Measurements from ENCODE around the gene CACTIN.

The CACTIN gene

GRCh38 chr19:3656747-3657394 is 30.3 kb upstream of the CACTIN start:
- Histone ChIP-seq H3F3A (ENCODE audit: insufficient read depth, low read length) (no peaks in the 10 kb centered on the region), H3K27ac (ENCODE audit: low read depth, low read length, poor library complexity, severe bottlenecking) (no peak overlapping the region), H4K20me1 (ENCODE audit: insufficient read depth, low read length) (no peaks in the 10 kb centered on the region), H3K36me3 (ENCODE audit: insufficient read depth, low read length) (no peaks in the 10 kb centered on the region), H3K4me1 (ENCODE audit: insufficient read depth, low read length, severe bottlenecking) (peaks cover 8% of the 10 kb centered on the region), H3K9ac (ENCODE audit: low read length) (no peak overlapping the region), H3K4me2 (ENCODE audit: low read length) (no peak overlapping the region), H3K79me2 (ENCODE audit: insufficient read depth, low read length) (no peaks in the 10 kb centered on the region), H2AFZ (ENCODE audit: low read length) (no peak overlapping the region), H3K9me2 (ENCODE audit: low read depth, low read length) (no peaks in the 10 kb centered on the region), H3K9me3 (ENCODE audit: low read length) (no peaks in the 10 kb centered on the region), H3K4me3 (ENCODE audit: low read depth, low read length, poor library complexity, severe bottlenecking) (no peak overlapping the region), H3K27me3 (ENCODE audit: insufficient read depth, low read length) (no peaks in the 10 kb centered on the region; the same call in 1 of the 2 replicates)
- TF ChIP-seq, protein P1, sequence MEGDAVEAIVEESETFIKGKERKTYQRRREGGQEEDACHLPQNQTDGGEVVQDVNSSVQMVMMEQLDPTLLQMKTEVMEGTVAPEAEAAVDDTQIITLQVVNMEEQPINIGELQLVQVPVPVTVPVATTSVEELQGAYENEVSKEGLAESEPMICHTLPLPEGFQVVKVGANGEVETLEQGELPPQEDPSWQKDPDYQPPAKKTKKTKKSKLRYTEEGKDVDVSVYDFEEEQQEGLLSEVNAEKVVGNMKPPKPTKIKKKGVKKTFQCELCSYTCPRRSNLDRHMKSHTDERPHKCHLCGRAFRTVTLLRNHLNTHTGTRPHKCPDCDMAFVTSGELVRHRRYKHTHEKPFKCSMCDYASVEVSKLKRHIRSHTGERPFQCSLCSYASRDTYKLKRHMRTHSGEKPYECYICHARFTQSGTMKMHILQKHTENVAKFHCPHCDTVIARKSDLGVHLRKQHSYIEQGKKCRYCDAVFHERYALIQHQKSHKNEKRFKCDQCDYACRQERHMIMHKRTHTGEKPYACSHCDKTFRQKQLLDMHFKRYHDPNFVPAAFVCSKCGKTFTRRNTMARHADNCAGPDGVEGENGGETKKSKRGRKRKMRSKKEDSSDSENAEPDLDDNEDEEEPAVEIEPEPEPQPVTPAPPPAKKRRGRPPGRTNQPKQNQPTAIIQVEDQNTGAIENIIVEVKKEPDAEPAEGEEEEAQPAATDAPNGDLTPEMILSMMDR (IDR thresholded peaks at IDR 0.05; ENCODE audit: low read length): peak; percentile 35; the same call in 1 of the 2 replicates
- no peak for TF ChIP-seq EZH2 (IDR thresholded peaks at IDR 0.05; ENCODE audit: borderline replicate concordance, low read length)

- H2AFZ ChIP-seq (ENCODE audit: low read length): no peak overlapping the region
- no peaks in the 10 kb centered on the region; the same call in 1 of the 2 replicates for H3K27me3 ChIP-seq (ENCODE audit: insufficient read depth, low read length)
- TF ChIP-seq, protein P1 (IDR thresholded peaks at IDR 0.05; ENCODE audit: low read length): no peak
- no peak for TF ChIP-seq EZH2 (IDR thresholded peaks at IDR 0.05; ENCODE audit: borderline replicate concordance, low read length)
- no peaks in the 10 kb centered on the region for H3F3A ChIP-seq (ENCODE audit: insufficient read depth, low read length)
- H3K36me3 ChIP-seq (ENCODE audit: insufficient read depth, low read length): no peaks in the 10 kb centered on the region
- H3K79me2 ChIP-seq (ENCODE audit: insufficient read depth, low read length): no peaks in the 10 kb centered on the region
- no peak overlapping the region for H3K9ac ChIP-seq (ENCODE audit: low read length)
- H3K4me1 ChIP-seq (ENCODE audit: insufficient read depth, low read length, severe bottlenecking): peaks cover 6% of the 10 kb centered on the region
- no peak overlapping the region for H3K4me3 ChIP-seq (ENCODE audit: low read depth, low read length, poor library complexity, severe bottlenecking)
- H4K20me1 ChIP-seq (ENCODE audit: insufficient read depth, low read length): no peaks in the 10 kb centered on the region
- H3K27ac ChIP-seq (ENCODE audit: low read depth, low read length, poor library complexity, severe bottlenecking): no peak overlapping the region
- H3K9me2 ChIP-seq (ENCODE audit: low read depth, low read length): no peaks in the 10 kb centered on the region
- no peak overlapping the region for H3K4me2 ChIP-seq (ENCODE audit: low read length)
- H3K9me3 ChIP-seq (ENCODE audit: low read length): no peaks in the 10 kb centered on the region
These were observed 29.6 kb upstream of the CACTIN start for GRCh38 chr19:3656073-3656746.

DNA sequence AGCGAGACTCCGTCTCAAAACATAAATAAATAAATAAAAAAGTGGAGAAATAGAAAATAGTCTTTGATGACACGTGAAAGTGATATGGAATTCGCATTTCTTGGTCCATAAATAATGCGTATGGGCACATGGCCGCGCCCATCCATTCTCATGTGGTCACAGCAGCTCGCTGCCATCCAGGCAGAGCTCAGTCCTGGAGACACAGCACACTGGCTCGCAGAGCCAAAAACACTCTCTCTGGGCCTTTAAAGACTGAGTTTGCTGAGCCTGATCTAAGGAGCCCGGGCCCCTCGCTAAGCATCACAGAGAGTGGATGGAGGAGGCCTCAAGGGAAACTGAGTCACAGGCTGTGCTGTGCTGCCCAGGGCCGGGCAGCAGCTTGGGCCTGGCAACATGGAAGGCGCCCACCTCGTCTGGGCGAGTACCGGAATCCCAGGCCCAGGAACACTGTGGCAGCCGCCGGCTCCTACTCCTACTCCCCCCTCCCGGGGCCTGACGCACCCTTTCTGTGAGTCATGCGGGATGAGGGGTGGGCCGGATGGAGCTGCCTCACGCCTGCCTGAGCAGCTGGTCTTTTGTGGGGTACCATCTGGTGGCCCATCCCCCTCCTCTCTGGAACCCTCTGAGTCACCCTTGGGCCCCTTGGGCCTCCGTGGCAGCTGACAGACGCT is 28.9 kb upstream of the CACTIN start:
- TF ChIP-seq, protein P1 (IDR thresholded peaks at IDR 0.05; ENCODE audit: low read length): no peak
- no peak for TF ChIP-seq EZH2 (IDR thresholded peaks at IDR 0.05; ENCODE audit: borderline replicate concordance, low read length)
- no peaks in the 10 kb centered on the region for H3K4me1 ChIP-seq (ENCODE audit: insufficient read depth, low read length, severe bottlenecking)
- H3K9me3 ChIP-seq (ENCODE audit: low read length): no peaks in the 10 kb centered on the region
- H3K9me2 ChIP-seq (ENCODE audit: low read depth, low read length): no peaks in the 10 kb centered on the region
- no peaks in the 10 kb centered on the region for H3K79me2 ChIP-seq (ENCODE audit: insufficient read depth, low read length)
- H2AFZ ChIP-seq (ENCODE audit: low read length): no peak overlapping the region
- no peak overlapping the region for H3K4me2 ChIP-seq (ENCODE audit: low read length)
- H3K27me3 ChIP-seq (ENCODE audit: insufficient read depth, low read length): no peaks in the 10 kb centered on the region; the same call in 1 of the 2 replicates
- H3K27ac ChIP-seq (ENCODE audit: low read depth, low read length, poor library complexity, severe bottlenecking): no peak overlapping the region
- no peak overlapping the region for H3K4me3 ChIP-seq (ENCODE audit: low read depth, low read length, poor library complexity, severe bottlenecking)
- no peaks in the 10 kb centered on the region for H3F3A ChIP-seq (ENCODE audit: insufficient read depth, low read length)
- no peak overlapping the region for H3K9ac ChIP-seq (ENCODE audit: low read length)
- H4K20me1 ChIP-seq (ENCODE audit: insufficient read depth, low read length): no peaks in the 10 kb centered on the region
- no peaks in the 10 kb centered on the region for H3K36me3 ChIP-seq (ENCODE audit: insufficient read depth, low read length)

Measured in OCI-LY1 (cell line).